Heart left ventricle (tissue), 13 donors: ENCODE data around the gene RGS6.

ENCODE experiments used
- POLR2A ChIP-seq, 2 donors: fragments of 450-650 bp; IDR thresholded peaks; one replicate each; pipeline ENCODE4 v1.6.1; 2017; ENCODE audit warnings: antibody characterized with exemption in 2 of 2, mild to moderate bottlenecking in 2 of 2, moderate library complexity in 2 of 2
- TF ChIP-seq, protein P1 (sequence below), 12 donors: fragments of 200-600 bp; sonication (generic) in 4 of 12; IDR thresholded peaks; one replicate each; pipeline versions ENCODE4 v1.5.0 to v1.8.0; 2018 to 2022; ENCODE audit warnings: antibody characterized with exemption in 12 of 12, mild to moderate bottlenecking in 5 of 12
- donor health status: ischemic (EF 13 %, LVEDD 7.1; RV severe dilation, severe dysfunction).
- donor health status: DM: no; HTN: yes; CAD: no.
- donor health status: DM: no; HTN: no; CAD: no.
- donor health status: ischemic (EF 25% LVEDD 6.9; RV normal size, moderate dysfunction).
- donor health status: ischemic (EF 25% LVEDD 5.7; RV mildly dilated, moderate dysfunction).
- donor health status: ischemic (EF 35%, LVEDD 5.7; RV mildly dilated, moderate dysfunction).
- donor health status: nonischemic (EF 11% LVEDD 7.7; RV severe dilation, severe dysfunction).
- donor health status: DM: yes; HTN: yes; CAD: no.
- donor health status: PGD.
- donor health status: ischemic (EF 29% LVEDD 5.4; RV normal size, mild dysfunction).
- donor health status: nonischemic (EF 23%, LVEDD 6.1; RV moderate dilation, normal function).

DNA sequence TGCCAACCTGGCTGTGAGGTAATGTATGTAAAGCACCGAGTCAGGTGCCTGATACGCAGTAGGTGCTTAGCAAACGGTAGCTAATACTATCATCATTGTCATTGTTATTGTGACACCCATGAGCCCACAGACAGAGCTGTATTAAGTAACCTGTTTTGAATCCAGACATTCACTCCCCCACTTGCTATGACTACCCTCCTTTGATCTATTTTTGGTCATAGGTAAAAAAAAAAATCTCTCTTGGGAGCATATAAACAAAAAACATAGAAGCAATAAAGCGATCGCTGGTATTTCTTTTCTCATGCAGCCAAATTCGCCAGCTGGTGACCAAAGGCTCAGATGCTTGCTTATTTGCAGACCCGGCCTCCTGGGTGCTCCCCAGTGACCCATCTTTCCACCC, 631.4 kb downstream of the RGS6 start:
- TF ChIP-seq, protein P1, sequence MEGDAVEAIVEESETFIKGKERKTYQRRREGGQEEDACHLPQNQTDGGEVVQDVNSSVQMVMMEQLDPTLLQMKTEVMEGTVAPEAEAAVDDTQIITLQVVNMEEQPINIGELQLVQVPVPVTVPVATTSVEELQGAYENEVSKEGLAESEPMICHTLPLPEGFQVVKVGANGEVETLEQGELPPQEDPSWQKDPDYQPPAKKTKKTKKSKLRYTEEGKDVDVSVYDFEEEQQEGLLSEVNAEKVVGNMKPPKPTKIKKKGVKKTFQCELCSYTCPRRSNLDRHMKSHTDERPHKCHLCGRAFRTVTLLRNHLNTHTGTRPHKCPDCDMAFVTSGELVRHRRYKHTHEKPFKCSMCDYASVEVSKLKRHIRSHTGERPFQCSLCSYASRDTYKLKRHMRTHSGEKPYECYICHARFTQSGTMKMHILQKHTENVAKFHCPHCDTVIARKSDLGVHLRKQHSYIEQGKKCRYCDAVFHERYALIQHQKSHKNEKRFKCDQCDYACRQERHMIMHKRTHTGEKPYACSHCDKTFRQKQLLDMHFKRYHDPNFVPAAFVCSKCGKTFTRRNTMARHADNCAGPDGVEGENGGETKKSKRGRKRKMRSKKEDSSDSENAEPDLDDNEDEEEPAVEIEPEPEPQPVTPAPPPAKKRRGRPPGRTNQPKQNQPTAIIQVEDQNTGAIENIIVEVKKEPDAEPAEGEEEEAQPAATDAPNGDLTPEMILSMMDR (IDR thresholded peaks at IDR 0.05), result no peak
- no peak for TF ChIP-seq POLR2A (IDR thresholded peaks at IDR 0.05)
